Hindlimb muscle (tissue), 1 donor: ENCODE measurements around the gene SGPP2. TPM values are rescaled to one million over a fixed set of nuclear protein-coding genes. Genes with fewer than 3 reads are reported as not detected.
"Not testable (repeated sequence)": the region's sequence is repeated elsewhere in the genome, so short reads cannot be mapped to it uniquely, and the experiment has no call there.

ENCODE experiments used
- DNase-seq: peaks from one replicate; pipeline ENCODE4 v3.0.0-alpha.2; 2013
- polyA plus RNA-seq: library from polyadenylated mRNA; unstranded; fragments of 120-200 nt; gene quantifications from one replicate; pipeline ENCODE4 v1.2.1, GENCODE V29; 2013; ENCODE audit not compliant: insufficient read length

SGPP2 gene
- polyA plus RNA-seq, 1 donor: 1.4 TPM

- DNase-seq: no peak
These were observed 158.6 kb downstream of the SGPP2 start for GRCh38 chr2:222582928-222583327.

GRCh38 chr2:222584589-222584988 lies 160.2 kb downstream of the SGPP2 start:
- not testable (repeated sequence) for DNase-seq

GRCh38 chr2:222591661-222592060 lies 167.3 kb downstream of the SGPP2 start:
- DNase-seq: no peak

- no peak for DNase-seq
These were observed 167.8 kb downstream of the SGPP2 start for GRCh38 chr2:222592176-222592575.

- DNase-seq: no peak
These were observed 170.3 kb downstream of the SGPP2 start for GRCh38 chr2:222594679-222595078.

GRCh38 chr2:222595581-222595980 lies 171.2 kb downstream of the SGPP2 start:
- no peak for DNase-seq

GRCh38 chr2:222598611-222599010 lies 174.3 kb downstream of the SGPP2 start:
- DNase-seq: no peak

- DNase-seq: no peak
These were observed 179.2 kb downstream of the SGPP2 start for GRCh38 chr2:222603501-222603900.

- no peak for DNase-seq
These were observed 180.6 kb downstream of the SGPP2 start for GRCh38 chr2:222604749-222605515.

- no peak for DNase-seq
These were observed 182.0 kb downstream of the SGPP2 start for GRCh38 chr2:222606306-222606705.

- DNase-seq: no peak
These were observed 183.7 kb downstream of the SGPP2 start for GRCh38 chr2:222608081-222608480.

- no peak for DNase-seq
These were observed 185.0 kb downstream of the SGPP2 start for GRCh38 chr2:222609381-222609780.

Other genes starting within 250 kb of the SGPP2 start
- 0.44 TPM for gene PAX3, start 125.5 kb upstream of the SGPP2 start, polyA plus RNA-seq
- gene FARSB, start 231.5 kb downstream of the SGPP2 start, polyA plus RNA-seq: 23.0 TPM
- gene MOGAT1, start 247.1 kb downstream of the SGPP2 start, polyA plus RNA-seq: 0.31 TPM